SK-MEL-5 (cell line): ENCODE results near the gene EXPH5. TPM values are rescaled to one million over a fixed set of nuclear protein-coding genes. Genes with fewer than 3 reads are reported as not detected.
A peak's percentile ranks its signal among the peaks of the same experiment; 100 is the strongest.

Experiments used
- DNase-seq: peaks from one replicate; pipeline ENCODE4 v3.0.0-alpha.2; 2016; ENCODE audit warnings: low read depth, low spot score
- in situ Hi-C: cut with HindIII; loops from 2 replicates; pipeline ENCODE4 v1.10.0; 2016; ENCODE audit warnings: low sequenced_read_pairs, high pct_unique_total_duplicates, low pct_unique_long_range_greater_than_20kb
- total RNA-seq: library from RNA; depleted of rRNA; stranded (reverse); fragments of >200 nt; shearing (Covaris generic); gene quantifications from 2 replicates; pipeline ENCODE4 v1.2.3, GENCODE V29; 2014

Gene EXPH5
- total RNA-seq, 1 experiment from 2014 or later: 0.71 TPM

GRCh38 chr11:108500721-108501120, 92.8 kb downstream of the EXPH5 start:
- no peak for DNase-seq
- in situ Hi-C loops: no loop called here

GRCh38 chr11:108500169-108500568, 93.4 kb downstream of the EXPH5 start:
- in situ Hi-C loops: no loop called here
- DNase-seq: no peak

GRCh38 chr11:108498816-108499408, 94.7 kb downstream of the EXPH5 start:
- no peak for DNase-seq
- in situ Hi-C loops: no loop called here

GRCh38 chr11:108498046-108498815, 95.3 kb downstream of the EXPH5 start, which contains the start of gene POGLUT3:
TSS of gene POGLUT3 (minus strand) at chr11:108498384. CDS start at chr11:108498366, 18 bp downstream.
- in situ Hi-C loops: no loop called here
- DNase-seq: peak; percentile 30

GRCh38 chr11:108497317-108498045, 96.1 kb downstream of the EXPH5 start:
- DNase-seq: peak; percentile 86

DNA sequence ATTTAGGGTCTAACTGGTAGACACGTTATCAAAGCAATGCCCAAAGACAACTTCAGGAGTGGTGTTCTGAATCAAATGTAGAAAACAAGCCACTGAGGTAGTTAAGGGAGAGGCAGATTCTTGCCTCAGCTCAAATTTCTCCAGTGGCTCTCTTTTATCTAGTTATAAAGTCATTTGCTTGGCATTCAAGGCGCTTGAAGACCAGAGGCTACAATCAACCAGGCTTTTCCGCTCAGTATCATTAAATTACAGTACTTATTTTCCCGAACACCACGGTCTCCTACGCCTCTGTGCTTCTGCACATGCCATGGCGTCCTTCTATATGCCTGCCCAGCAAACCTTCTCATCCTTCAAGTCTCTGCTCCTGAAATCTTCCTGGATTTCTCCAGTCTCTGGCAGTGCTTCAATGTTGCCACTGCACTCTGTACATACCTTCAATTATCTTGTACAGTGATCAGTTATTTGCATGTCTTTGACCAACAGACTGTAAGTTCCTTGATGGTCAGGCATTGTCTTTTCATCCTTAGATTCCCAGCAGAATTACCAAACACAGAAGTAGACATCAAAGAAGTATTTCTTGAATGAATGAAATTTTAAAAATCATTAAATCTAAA, 96.8 kb downstream of the EXPH5 start:
- no peak for DNase-seq
- in situ Hi-C loops: no loop called here

More at GRCh38 chr11:108497317-108498045, 96.1 kb downstream of the EXPH5 start:
- in situ Hi-C loops: no loop called here

DNA sequence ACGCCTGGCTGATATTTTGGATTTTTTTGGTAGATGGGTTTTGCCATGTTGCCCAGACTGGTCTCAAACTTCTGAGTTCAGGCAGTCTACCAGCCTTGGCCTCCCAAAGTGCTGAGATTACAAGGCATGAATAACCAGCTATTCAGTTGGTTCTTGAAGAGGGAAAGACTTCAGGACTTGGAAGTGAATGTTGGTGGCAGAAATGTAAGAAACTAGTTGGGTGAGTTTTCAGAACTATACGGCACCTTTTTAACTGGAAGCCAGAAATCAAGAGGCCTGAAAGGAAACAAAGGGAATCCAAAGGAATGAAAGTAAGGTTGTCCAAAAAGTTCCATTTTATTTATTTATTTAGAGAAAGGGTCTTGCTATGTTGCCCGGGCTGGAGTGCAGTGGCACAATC, 98.2 kb downstream of the EXPH5 start:
- no peak for DNase-seq
- in situ Hi-C loops: no loop called here

DNA sequence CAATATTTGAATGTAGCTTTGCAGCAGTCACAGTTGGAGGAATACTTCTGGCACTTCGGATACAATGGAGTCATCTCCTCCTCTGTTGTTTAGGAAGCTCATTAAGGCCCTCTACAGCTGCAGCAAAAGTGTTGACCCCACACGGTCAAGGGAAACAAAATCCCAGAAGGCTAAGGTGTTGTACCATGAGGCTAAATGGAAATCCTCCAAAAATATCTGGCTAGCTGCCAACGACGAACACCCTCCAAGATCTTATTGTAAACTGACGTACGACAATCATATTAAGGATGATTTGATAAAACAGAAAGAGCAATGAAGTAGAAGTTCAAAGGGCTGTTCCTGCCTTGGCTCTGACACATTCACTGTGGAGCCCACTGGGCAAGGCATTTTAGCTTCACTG, 99.4 kb downstream of the EXPH5 start:
- in situ Hi-C loops: no loop called here
- no peak for DNase-seq

DNA sequence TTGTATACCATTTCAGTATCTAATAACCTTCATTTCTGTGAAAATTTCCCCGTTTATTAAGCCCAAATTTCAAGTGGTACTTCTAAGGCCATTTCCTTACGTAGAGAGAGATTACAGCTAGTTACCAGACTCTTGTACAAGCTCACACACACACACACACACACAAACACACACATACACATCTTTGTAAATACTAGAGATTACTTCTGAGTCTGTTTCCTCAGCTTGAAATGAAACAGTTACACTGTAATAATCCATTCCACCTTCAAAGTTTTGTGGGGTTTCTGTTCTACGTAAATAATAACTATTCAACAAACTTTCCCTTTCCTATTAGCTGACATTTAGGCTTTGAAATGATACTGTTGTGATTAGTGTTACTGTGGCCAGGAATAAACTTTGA, 101.6 kb downstream of the EXPH5 start:
- no peak for DNase-seq
- in situ Hi-C loops: no loop called here

- DNase-seq: no peak
- in situ Hi-C loops: no loop called here
Observed at GRCh38 chr11:108486828-108487227, 106.7 kb downstream of the EXPH5 start.

- in situ Hi-C loops: no loop called here
- no peak for DNase-seq
Observed at GRCh38 chr11:108486331-108486730, 107.2 kb downstream of the EXPH5 start.

GRCh38 chr11:108483163-108483562, 110.4 kb downstream of the EXPH5 start:
- in situ Hi-C loops: no loop called here
- no peak for DNase-seq

- in situ Hi-C loops: no loop called here
Observed at GRCh38 chr11:108474664-108475463, 118.7 kb downstream of the EXPH5 start.

GRCh38 chr11:108472681-108473080, 120.9 kb downstream of the EXPH5 start:
- in situ Hi-C loops: no loop called here
- DNase-seq: no peak

More at GRCh38 chr11:108474664-108475463, 118.7 kb downstream of the EXPH5 start:
- DNase-seq: no peak

DNA sequence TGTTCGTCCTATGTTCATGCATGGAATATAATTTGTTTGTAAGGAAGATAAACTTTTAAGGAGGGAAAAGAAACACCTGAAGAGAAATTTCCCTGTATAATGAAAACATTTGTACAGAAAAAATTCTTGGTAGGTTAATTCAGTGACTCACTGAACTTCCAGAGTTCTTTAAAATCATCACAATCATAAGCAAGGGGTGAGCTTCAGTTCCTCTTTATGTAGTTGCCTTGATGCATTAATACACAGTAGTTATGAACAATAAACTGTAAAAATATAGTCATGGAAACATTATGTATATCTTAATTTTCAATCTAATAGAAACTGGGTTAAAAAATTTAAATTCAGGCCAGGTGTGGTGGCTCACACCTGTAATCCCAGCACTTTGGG, 125.1 kb downstream of the EXPH5 start:
- no peak for DNase-seq
- in situ Hi-C loops: no loop called here

- in situ Hi-C loops: no loop called here
- DNase-seq: peak; percentile 96
Observed at GRCh38 chr11:108467091-108467823, 126.3 kb downstream of the EXPH5 start, which contains the start of gene C11orf65. TSS of gene C11orf65 (minus strand) at chr11:108467529. CDS start at chr11:108461559, 5,970 bp downstream.

GRCh38 chr11:108466405-108466804, 127.2 kb downstream of the EXPH5 start:
- in situ Hi-C loops: no loop called here
- no peak for DNase-seq
